ACHN (cell line): ENCODE measurements around the gene ACTL10.

Experiments used
- DNase-seq: peaks from one replicate; pipeline ENCODE4 v3.0.0-alpha.2; 2015
- in situ Hi-C: cut with HindIII; loops from 2 replicates; pipeline ENCODE4 v1.10.0; 2017; ENCODE audit warnings: low sequenced_read_pairs, low pct_ligation_motif_present, low pct_unique_long_range_greater_than_20kb

ACTL10 gene

GRCh38 chr20:33707668-33708067 is 40.9 kb downstream of the ACTL10 start:
- no peak for DNase-seq
- in situ Hi-C loops = no loop called here

GRCh38 chr20:33709398-33709797 is 42.7 kb downstream of the ACTL10 start:
- no peak for DNase-seq
- in situ Hi-C loops = no loop called here

GRCh38 chr20:33709905-33710541 is 43.3 kb downstream of the ACTL10 start:
- DNase-seq = no peak
- in situ Hi-C loops = no loop called here

GRCh38 chr20:33710681-33711445 is 44.1 kb downstream of the ACTL10 start:
- DNase-seq = no peak
- in situ Hi-C loops = no loop called here

- in situ Hi-C loops = no loop called here
- DNase-seq = no peak
Measured at GRCh38 chr20:33711446-33711738, 44.6 kb downstream of the ACTL10 start.

- in situ Hi-C loops = no loop called here
- DNase-seq = no peak
Measured at GRCh38 chr20:33713865-33714367, 47.2 kb downstream of the ACTL10 start.

- in situ Hi-C loops = no loop called here
Measured at GRCh38 chr20:33716498-33716897, 49.8 kb downstream of the ACTL10 start.

More at GRCh38 chr20:33716498-33716897, 49.8 kb downstream of the ACTL10 start:
- DNase-seq = no peak
